WERI-Rb-1 (cell line): ENCODE data around the gene A4GNT.

Experiments
- DNase-seq: peaks from one replicate; pipeline ENCODE4 v3.0.0-alpha.2; 2020
- H3K27ac ChIP-seq: fragments of 250-450 bp; sonication (Bioruptor Pico); 2 replicates; pipeline ENCODE4 v1.5.1; 2020; ENCODE audit warnings: mild to moderate bottlenecking, moderate library complexity
- H3K27me3 ChIP-seq: fragments of 250-450 bp; sonication (Bioruptor Pico); 2 replicates; pipeline ENCODE4 v1.5.1; 2021; ENCODE audit warnings: mild to moderate bottlenecking, low read depth, moderate library complexity; ENCODE audit not compliant: insufficient read depth, severe bottlenecking
- H3K36me3 ChIP-seq: fragments of 250-450 bp; sonication (Bioruptor Pico); 2 replicates; pipeline ENCODE4 v1.5.1; 2020; ENCODE audit warnings: mild to moderate bottlenecking, moderate library complexity
- H3K4me3 ChIP-seq: 2 replicates; pipeline ENCODE4 v1.5.1; 2011; ENCODE audit warnings: low read depth, mild to moderate bottlenecking, control low read depth, low read length
- H3K9me3 ChIP-seq: fragments of 250-450 bp; sonication (Bioruptor Pico); 2 replicates; pipeline ENCODE4 v1.5.1; 2021; ENCODE audit warnings: mild to moderate bottlenecking, moderate library complexity; ENCODE audit not compliant: severe bottlenecking
- TF ChIP-seq, protein P1 (sequence below): IDR thresholded peaks from 2 replicates; pipeline ENCODE4 v1.5.1; 2011; ENCODE audit warnings: low read depth, mild to moderate bottlenecking, control low read depth, inconsistent platforms, low read length

A4GNT gene

GRCh38 chr3:138082085-138082991 is 49.9 kb downstream of the A4GNT start:
- Histone ChIP-seq H3K27me3 (no peaks in the 10 kb centered on the region), H3K4me3 (no peak overlapping the region), H3K36me3 (peaks cover 85% of the 10 kb centered on the region), H3K9me3 (no peaks in the 10 kb centered on the region), H3K27ac (no peak overlapping the region)
- no peak for DNase-seq
- TF ChIP-seq, protein P1, sequence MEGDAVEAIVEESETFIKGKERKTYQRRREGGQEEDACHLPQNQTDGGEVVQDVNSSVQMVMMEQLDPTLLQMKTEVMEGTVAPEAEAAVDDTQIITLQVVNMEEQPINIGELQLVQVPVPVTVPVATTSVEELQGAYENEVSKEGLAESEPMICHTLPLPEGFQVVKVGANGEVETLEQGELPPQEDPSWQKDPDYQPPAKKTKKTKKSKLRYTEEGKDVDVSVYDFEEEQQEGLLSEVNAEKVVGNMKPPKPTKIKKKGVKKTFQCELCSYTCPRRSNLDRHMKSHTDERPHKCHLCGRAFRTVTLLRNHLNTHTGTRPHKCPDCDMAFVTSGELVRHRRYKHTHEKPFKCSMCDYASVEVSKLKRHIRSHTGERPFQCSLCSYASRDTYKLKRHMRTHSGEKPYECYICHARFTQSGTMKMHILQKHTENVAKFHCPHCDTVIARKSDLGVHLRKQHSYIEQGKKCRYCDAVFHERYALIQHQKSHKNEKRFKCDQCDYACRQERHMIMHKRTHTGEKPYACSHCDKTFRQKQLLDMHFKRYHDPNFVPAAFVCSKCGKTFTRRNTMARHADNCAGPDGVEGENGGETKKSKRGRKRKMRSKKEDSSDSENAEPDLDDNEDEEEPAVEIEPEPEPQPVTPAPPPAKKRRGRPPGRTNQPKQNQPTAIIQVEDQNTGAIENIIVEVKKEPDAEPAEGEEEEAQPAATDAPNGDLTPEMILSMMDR: no peak

DNA sequence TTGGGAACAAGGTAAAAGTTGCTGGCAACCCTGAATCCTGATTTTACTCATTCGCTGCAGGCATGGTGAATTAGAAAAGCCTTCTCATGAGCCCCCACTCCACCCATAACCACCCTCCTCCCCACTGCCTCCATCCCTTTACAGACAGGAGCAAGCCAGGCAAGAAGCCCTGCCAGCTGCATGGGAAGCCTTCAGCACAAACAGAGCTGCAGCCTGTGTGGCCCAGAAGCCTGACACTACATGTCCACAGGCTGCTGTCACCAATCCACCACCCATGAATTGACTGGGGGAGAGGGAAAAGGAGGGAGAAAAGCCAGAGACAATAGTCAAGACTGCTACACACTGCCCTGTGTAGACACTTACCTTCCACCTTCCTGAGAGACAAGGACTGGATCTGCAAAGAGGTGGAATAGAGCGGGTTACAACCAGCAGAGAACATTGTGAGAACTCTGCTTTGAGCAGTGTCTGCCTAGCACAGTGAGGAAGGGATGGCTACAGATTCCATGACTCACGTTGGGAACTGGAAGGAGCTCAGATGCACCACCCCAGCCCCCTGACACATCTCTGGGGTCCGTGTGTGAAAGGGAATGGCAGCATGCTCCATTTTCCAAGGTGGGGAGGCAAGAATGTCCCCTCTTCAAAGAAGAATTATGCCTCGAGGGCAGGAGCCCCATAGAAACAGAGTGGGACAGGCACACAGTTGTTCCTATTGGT is 50.7 kb downstream of the A4GNT start:
- H3K27ac ChIP-seq: no peak overlapping the region
- DNase-seq: no peak

DNA sequence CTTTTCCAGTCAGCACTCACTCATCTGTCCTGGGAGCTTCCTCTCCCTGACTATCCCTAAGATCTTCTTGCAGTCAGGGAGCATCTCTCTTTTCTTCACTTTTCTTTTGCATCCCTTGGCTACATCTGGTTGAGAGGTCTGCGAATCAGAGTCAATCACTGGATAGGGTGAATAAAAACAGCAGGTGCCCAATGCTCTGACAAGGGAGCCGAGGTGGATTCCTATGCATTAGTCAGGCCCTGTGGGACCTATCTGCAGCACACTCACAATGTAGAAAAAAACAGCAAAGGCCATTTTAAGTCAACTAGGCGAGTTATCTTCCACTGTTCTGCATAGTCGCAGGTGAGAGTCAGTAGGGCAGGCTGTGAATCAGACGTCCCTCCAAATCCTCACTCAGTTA is 52.3 kb downstream of the A4GNT start:
- no peak for DNase-seq
- Histone ChIP-seq H3K36me3 (peaks cover 85% of the 10 kb centered on the region), H3K27me3 (no peaks in the 10 kb centered on the region), H3K27ac (no peak overlapping the region), H3K4me3 (no peak overlapping the region), H3K9me3 (no peaks in the 10 kb centered on the region)
- TF ChIP-seq, protein P1: no peak

More for the DNA sequence above, 50.7 kb downstream of the A4GNT start:
- no peak overlapping the region for H3K4me3 ChIP-seq
- no peaks in the 10 kb centered on the region for H3K9me3 ChIP-seq
- TF ChIP-seq, protein P1: no peak
- no peaks in the 10 kb centered on the region for H3K27me3 ChIP-seq
- peaks cover 85% of the 10 kb centered on the region for H3K36me3 ChIP-seq

DNA sequence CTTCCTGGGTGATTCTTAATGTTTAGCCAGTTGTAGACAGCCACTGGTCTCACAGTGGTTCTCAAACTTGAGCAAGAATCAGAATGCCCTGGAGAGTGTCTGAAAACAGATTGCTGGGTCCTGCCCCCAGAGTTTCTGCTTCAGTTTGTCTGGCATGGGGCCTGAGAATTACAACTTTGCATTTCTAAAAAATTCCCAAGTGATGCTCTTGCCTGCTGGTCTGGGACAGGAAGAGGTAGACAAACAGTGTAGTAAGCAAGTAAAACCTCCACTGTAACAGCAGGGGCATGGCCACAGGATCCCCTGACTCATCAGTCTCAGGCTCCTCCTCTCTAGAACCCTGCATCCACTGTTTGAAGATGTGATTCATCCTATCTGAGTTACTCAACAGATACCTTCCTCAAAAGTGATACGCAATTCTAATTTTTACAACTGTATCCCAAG is 53.3 kb downstream of the A4GNT start:
- TF ChIP-seq, protein P1: no peak
- no peak for DNase-seq
- H3K9me3 ChIP-seq: no peaks in the 10 kb centered on the region
- no peaks in the 10 kb centered on the region for H3K27me3 ChIP-seq
- H3K36me3 ChIP-seq: peaks cover 81% of the 10 kb centered on the region
- no peak overlapping the region for H3K4me3 ChIP-seq
- H3K27ac ChIP-seq: no peak overlapping the region

GRCh38 chr3:138078096-138078495 is 54.1 kb downstream of the A4GNT start:
- no peak overlapping the region for H3K27ac ChIP-seq
- H3K4me3 ChIP-seq: no peak overlapping the region
- no peaks in the 10 kb centered on the region for H3K27me3 ChIP-seq
- DNase-seq: no peak
- TF ChIP-seq, protein P1: no peak
- peaks cover 76% of the 10 kb centered on the region for H3K36me3 ChIP-seq
- no peaks in the 10 kb centered on the region for H3K9me3 ChIP-seq
